Fibroblast of peridontal ligament (primary cell): ENCODE data around the gene ZNF780B.
"Not testable (repeated sequence)": the region's sequence is repeated elsewhere in the genome, so short reads cannot be mapped to it uniquely, and the experiment has no call there.

Experiments
- DNase-seq: peaks from one replicate; pipeline ENCODE4 v3.0.0-alpha.2; 2010; ENCODE audit errors: extremely low read depth

The ZNF780B gene

GRCh38 chr19:40055832-40056504, at the start of gene ZNF780B:
Gene ZNF780B (minus strand): TSS chr19:40056231. CDS start chr19:40050332, 5,899 bp downstream.
- peak; percentile 55 for DNase-seq

- DNase-seq = no peak
Measured at GRCh38 chr19:40104754-40105153, 48.7 kb upstream of the ZNF780B start.

- DNase-seq = no peak
Measured at GRCh38 chr19:40103600-40103999, 47.6 kb upstream of the ZNF780B start.

GRCh38 chr19:40101813-40102212, 45.8 kb upstream of the ZNF780B start:
- no peak for DNase-seq

GRCh38 chr19:40093416-40093815, 37.4 kb upstream of the ZNF780B start:
- no peak for DNase-seq

- DNase-seq = peak; percentile 2
Measured at GRCh38 chr19:40091205-40092129, 35.4 kb upstream of the ZNF780B start.

- DNase-seq = peak; percentile 53
Measured at GRCh38 chr19:40090241-40091204, 34.5 kb upstream of the ZNF780B start, which contains the start of gene ZNF780A. Gene ZNF780A (minus strand): TSS chr19:40090943. CDS start chr19:40084753, 6,190 bp downstream.

GRCh38 chr19:40089462-40089861, 33.4 kb upstream of the ZNF780B start:
- peak; percentile 92 for DNase-seq

- no peak for DNase-seq
Measured at GRCh38 chr19:40088299-40089047, 32.4 kb upstream of the ZNF780B start.

- DNase-seq = no peak
Measured at GRCh38 chr19:40084948-40085347, 28.9 kb upstream of the ZNF780B start.

GRCh38 chr19:40081411-40081810, 25.4 kb upstream of the ZNF780B start:
- no peak for DNase-seq

GRCh38 chr19:40080289-40080688, 24.3 kb upstream of the ZNF780B start:
- no peak for DNase-seq

GRCh38 chr19:40078377-40078776, 22.3 kb upstream of the ZNF780B start:
- DNase-seq = no peak

- no peak for DNase-seq
Measured at GRCh38 chr19:40070058-40070457, 14.0 kb upstream of the ZNF780B start.

- no peak for DNase-seq
Measured at GRCh38 chr19:40059624-40060023, 3.6 kb upstream of the ZNF780B start.

- DNase-seq = no peak
Measured at GRCh38 chr19:40057166-40057565, 1.1 kb upstream of the ZNF780B start.

- DNase-seq = no peak
Measured at GRCh38 chr19:40056505-40056904, 474 bp upstream of the ZNF780B start.

- no peak for DNase-seq
Measured at GRCh38 chr19:40055049-40055448, 982 bp downstream of the ZNF780B start.

- no peak for DNase-seq
Measured at GRCh38 chr19:40054632-40055031, 1.4 kb downstream of the ZNF780B start.

GRCh38 chr19:40053491-40053890, 2.5 kb downstream of the ZNF780B start:
- DNase-seq = no peak

- not testable (repeated sequence) for DNase-seq
Measured at GRCh38 chr19:40041718-40042117, 14.3 kb downstream of the ZNF780B start.
